WTC11 (cell line): ENCODE results near the gene GNL2. TPM values are rescaled to one million over a fixed set of nuclear protein-coding genes. Genes with fewer than 3 reads are reported as not detected.

Source experiments
- ATAC-seq: fragments of 200-7000 bp; cut with Tn5 transposase; 2 replicates; pipeline ENCODE4 v1.10.0; 2021; ENCODE audit warnings: mild to moderate bottlenecking, moderate library complexity
- CTCF ChIA-PET: fragments of 300-600 bp; sonication (Branson Sonifier 250); formaldehyde crosslinking; loops from one replicate; lab custom pipeline; 2021; ENCODE audit warnings: antibody characterized with exemption; lab: Charles Lee
- POLR2A ChIA-PET: fragments of 350-600 bp; sonication (Branson Sonifier 250); formaldehyde crosslinking; loops from one replicate; lab custom pipeline; 2021; ENCODE audit warnings: antibody characterized with exemption; lab: Charles Lee
- DNase-seq: peaks from one replicate; pipeline ENCODE4 v3.0.0; 2021; ENCODE audit warnings: low spot score
- H3K27ac Mint-ChIP-seq: 2 replicates; pipeline ENCODE4 v1.8.0; 2021; ENCODE audit warnings: mixed read lengths
- H3K27me3 Mint-ChIP-seq: 2 replicates; pipeline ENCODE4 v1.8.0; 2021; ENCODE audit warnings: low read depth, mild to moderate bottlenecking, moderate library complexity, mixed read lengths
- H3K36me3 Mint-ChIP-seq: 2 replicates; pipeline ENCODE4 v1.8.0; 2021; ENCODE audit warnings: mixed read lengths
- H3K4me1 Mint-ChIP-seq: 2 replicates; pipeline ENCODE4 v1.8.0; 2022; ENCODE audit warnings: mixed read lengths
- H3K4me3 Mint-ChIP-seq: 2 replicates; pipeline ENCODE4 v1.8.0; 2021; ENCODE audit warnings: mild to moderate bottlenecking, moderate library complexity, mixed read lengths
- H3K9me3 Mint-ChIP-seq: 2 replicates; pipeline ENCODE4 v1.8.0; 2021; ENCODE audit warnings: mixed read lengths
- CREM ChIP-seq: sonication (generic); formaldehyde crosslinking; IDR thresholded peaks from 2 replicates; pipeline ENCODE4 v1.8.1; 2022; ENCODE audit warnings: mild to moderate bottlenecking, missing genetic modification reagents, moderate library complexity
- ESRRA ChIP-seq: sonication (generic); formaldehyde crosslinking; IDR thresholded peaks from 2 replicates; pipeline ENCODE4 v1.8.1; 2022; ENCODE audit warnings: mild to moderate bottlenecking, missing genetic modification reagents, borderline replicate concordance
- ETV6 ChIP-seq: sonication (generic); formaldehyde crosslinking; IDR thresholded peaks from 2 replicates; pipeline ENCODE4 v1.8.1; 2022; ENCODE audit warnings: mild to moderate bottlenecking, missing genetic modification reagents
- FOXJ3 ChIP-seq: sonication (generic); formaldehyde crosslinking; IDR thresholded peaks from 2 replicates; pipeline ENCODE4 v1.9.0; 2021; ENCODE audit warnings: missing genetic modification reagents, mild to moderate bottlenecking, borderline replicate concordance
- GABPB1 ChIP-seq: sonication (generic); formaldehyde crosslinking; IDR thresholded peaks from 2 replicates; pipeline ENCODE4 v1.8.1; 2023; ENCODE audit warnings: mild to moderate bottlenecking, missing genetic modification reagents
- IRF2 ChIP-seq: sonication (generic); formaldehyde crosslinking; IDR thresholded peaks from 2 replicates; pipeline ENCODE4 v1.8.0; 2022; ENCODE audit warnings: low read depth, missing genetic modification reagents, borderline replicate concordance
- MXD4 ChIP-seq: fragments of 250-450 bp; sonication (Bioruptor Pico); IDR thresholded peaks from 2 replicates; pipeline ENCODE4 v1.8.0; 2021; ENCODE audit warnings: mild to moderate bottlenecking, moderate library complexity, borderline replicate concordance
- NFE2L1 ChIP-seq: sonication (generic); formaldehyde crosslinking; IDR thresholded peaks from 2 replicates; pipeline ENCODE4 v1.8.1; 2023; ENCODE audit warnings: missing genetic modification reagents
- NR1H2 ChIP-seq: sonication (generic); formaldehyde crosslinking; IDR thresholded peaks from 2 replicates; pipeline ENCODE4 v1.9.0; 2021; ENCODE audit warnings: mild to moderate bottlenecking, moderate library complexity, missing genetic modification reagents
- SP1 ChIP-seq: sonication (generic); formaldehyde crosslinking; conservative IDR thresholded peaks from 2 replicates; pipeline ENCODE4 v1.8.1; 2022; ENCODE audit warnings: missing genetic modification reagents
- TP53 ChIP-seq: sonication (generic); formaldehyde crosslinking; IDR thresholded peaks from 2 replicates; pipeline ENCODE4 v1.8.1; 2023; ENCODE audit warnings: mild to moderate bottlenecking, missing genetic modification reagents
- ZNF219 ChIP-seq: sonication (generic); formaldehyde crosslinking; IDR thresholded peaks from 2 replicates; pipeline ENCODE4 v1.8.0; 2023; ENCODE audit warnings: missing genetic modification reagents, mild to moderate bottlenecking, borderline replicate concordance
- ZNF671 ChIP-seq: fragments of 250-450 bp; sonication (Bioruptor Pico); IDR thresholded peaks from 2 replicates; pipeline ENCODE4 v1.8.0; 2021; ENCODE audit warnings: mild to moderate bottlenecking
- total RNA-seq: library from RNA; stranded (reverse); gene quantifications from 3 replicates; pipeline ENCODE4 v1.2.3, GENCODE V29; 2021
- TF ChIP-seq, protein P1 (sequence below): sonication (generic); formaldehyde crosslinking; IDR thresholded peaks from 2 replicates; pipeline ENCODE4 v1.8.0; 2022; ENCODE audit warnings: mild to moderate bottlenecking, missing genetic modification reagents
- TF ChIP-seq, protein P2 (sequence below): fragments of 250-450 bp; sonication (Bioruptor Pico); IDR thresholded peaks from 2 replicates; pipeline ENCODE4 v1.9.0; 2021; ENCODE audit warnings: moderate library complexity, mild to moderate bottlenecking, inconsistent platforms, borderline replicate concordance
- TF ChIP-seq, protein P3 (sequence below): sonication (generic); formaldehyde crosslinking; IDR thresholded peaks from 2 replicates; pipeline ENCODE4 v1.8.1; 2023; ENCODE audit warnings: mild to moderate bottlenecking, missing genetic modification reagents, moderate library complexity
- TF ChIP-seq, protein P4 (sequence below): sonication (generic); formaldehyde crosslinking; IDR thresholded peaks from 2 replicates; pipeline ENCODE4 v1.8.0; 2023; ENCODE audit warnings: missing genetic modification reagents, mild to moderate bottlenecking, borderline replicate concordance
- TF ChIP-seq, protein P5 (sequence below): sonication (generic); formaldehyde crosslinking; conservative IDR thresholded peaks from 2 replicates; pipeline ENCODE4 v1.8.1; 2022; ENCODE audit warnings: mild to moderate bottlenecking, missing genetic modification reagents
- TF ChIP-seq, protein P6 (sequence below): fragments of 250-450 bp; sonication (Bioruptor Pico); conservative IDR thresholded peaks from 2 replicates; pipeline ENCODE4 v1.9.0; 2021; ENCODE audit warnings: mild to moderate bottlenecking
- TF ChIP-seq, protein P7 (sequence below): sonication (generic); formaldehyde crosslinking; IDR thresholded peaks from 2 replicates; pipeline ENCODE4 v1.8.1; 2022; ENCODE audit warnings: mild to moderate bottlenecking, missing genetic modification reagents, moderate library complexity, borderline replicate concordance
- TF ChIP-seq, protein P8 (sequence below): fragments of 250-450 bp; sonication (Bioruptor Pico); IDR thresholded peaks from 2 replicates; pipeline ENCODE4 v1.9.0; 2021; ENCODE audit warnings: mild to moderate bottlenecking
- TF ChIP-seq, protein P9 (sequence below): sonication (generic); formaldehyde crosslinking; IDR thresholded peaks from 2 replicates; pipeline ENCODE4 v1.8.1; 2022; ENCODE audit warnings: low read depth, mild to moderate bottlenecking, moderate library complexity, missing genetic modification reagents, borderline replicate concordance

GNL2 gene
- total RNA-seq, 1 experiment from 2014 or later = 92.8 TPM

DNA sequence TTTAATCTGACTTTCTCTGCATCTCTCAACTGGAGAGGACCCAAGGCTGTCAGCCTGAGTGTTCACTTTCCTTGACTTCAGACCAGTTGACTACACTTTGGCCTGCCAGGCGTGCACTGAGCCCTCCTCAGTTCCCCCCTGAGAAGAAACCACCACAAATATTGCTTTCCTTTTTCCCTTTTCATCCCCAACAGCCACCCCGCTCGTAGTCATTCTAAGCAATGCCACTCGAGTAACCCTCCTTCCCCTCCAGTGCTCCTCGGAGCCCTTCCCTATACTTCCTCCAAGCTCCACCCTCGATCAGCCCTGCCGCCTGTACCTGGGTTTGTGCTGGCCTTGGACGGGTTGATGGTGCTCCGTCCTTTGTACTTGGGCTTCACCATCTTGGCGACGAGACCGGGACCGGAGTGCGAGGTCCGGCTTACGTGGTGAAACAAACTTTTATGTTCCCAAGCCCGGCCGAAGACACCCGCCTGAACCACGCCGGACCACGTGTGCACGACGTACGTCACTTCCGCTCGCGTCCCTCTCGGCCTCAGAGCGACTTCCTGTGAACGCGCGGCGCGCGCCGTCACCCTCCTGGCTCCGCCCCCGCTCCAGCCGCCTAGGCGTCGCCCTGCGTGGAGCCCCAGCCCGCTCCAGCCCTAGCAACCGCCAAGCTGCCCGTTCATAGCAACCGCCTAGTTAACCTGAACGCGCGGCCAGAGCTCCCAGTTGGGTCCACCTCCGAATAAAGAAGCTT lies at the start of gene GNL2 (continued):
- TF ChIP-seq, protein P1, sequence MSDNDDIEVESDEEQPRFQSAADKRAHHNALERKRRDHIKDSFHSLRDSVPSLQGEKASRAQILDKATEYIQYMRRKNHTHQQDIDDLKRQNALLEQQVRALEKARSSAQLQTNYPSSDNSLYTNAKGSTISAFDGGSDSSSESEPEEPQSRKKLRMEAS (CRISPR knock-in tag) = peak; percentile 96
- TF ChIP-seq, protein P2, sequence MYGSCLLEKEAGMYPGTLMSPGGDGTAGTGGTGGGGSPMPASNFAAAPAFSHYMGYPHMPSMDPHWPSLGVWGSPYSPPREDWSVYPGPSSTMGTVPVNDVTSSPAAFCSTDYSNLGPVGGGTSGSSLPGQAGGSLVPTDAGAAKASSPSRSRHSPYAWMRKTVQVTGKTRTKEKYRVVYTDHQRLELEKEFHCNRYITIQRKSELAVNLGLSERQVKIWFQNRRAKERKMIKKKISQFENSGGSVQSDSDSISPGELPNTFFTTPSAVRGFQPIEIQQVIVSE = no peak
- TF ChIP-seq NFE2L1 (CRISPR knock-in tag) (0 out of 2 replicates have a peak, but pooled peaks have one; percentile 20), ETV6 (CRISPR knock-in tag) (peak; percentile 74; the same call in 1 of the 2 replicates), GABPB1 (CRISPR knock-in tag) (peak; percentile 77), ZNF671 (CRISPR knock-in tag) (no peak), FOXJ3 (CRISPR knock-in tag) (no peak), CREM (CRISPR knock-in tag) (peak; percentile 93), SP1 (CRISPR knock-in tag) (peak; percentile 79), IRF2 (no peak), NR1H2 (no peak), ESRRA (no peak), ZNF219 (CRISPR knock-in tag) (no peak)
- TF ChIP-seq, protein P3, sequence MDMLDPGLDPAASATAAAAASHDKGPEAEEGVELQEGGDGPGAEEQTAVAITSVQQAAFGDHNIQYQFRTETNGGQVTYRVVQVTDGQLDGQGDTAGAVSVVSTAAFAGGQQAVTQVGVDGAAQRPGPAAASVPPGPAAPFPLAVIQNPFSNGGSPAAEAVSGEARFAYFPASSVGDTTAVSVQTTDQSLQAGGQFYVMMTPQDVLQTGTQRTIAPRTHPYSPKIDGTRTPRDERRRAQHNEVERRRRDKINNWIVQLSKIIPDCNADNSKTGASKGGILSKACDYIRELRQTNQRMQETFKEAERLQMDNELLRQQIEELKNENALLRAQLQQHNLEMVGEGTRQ = peak; percentile 96

DNA sequence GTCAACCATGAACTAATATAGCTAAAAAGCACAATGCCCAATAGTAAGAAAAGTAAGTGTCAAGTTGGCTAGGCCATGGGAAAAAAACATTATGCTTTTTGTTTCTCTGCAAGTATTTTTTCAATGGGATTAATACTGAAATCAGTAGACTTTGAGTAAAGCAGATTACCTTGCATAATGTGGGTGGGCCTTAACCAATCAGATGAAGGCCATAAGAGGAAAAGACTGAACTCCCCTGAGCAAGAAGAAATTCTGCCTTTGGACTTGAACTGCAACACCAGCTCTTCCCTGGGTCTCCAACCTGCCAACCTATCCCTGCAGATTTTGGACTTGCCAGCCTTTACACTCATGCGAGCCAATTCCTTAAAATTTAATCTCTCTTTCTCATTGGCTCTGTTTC lies 45.3 kb upstream of the GNL2 start:
- DNase-seq (no peak), ATAC-seq (no peak)
- CTCF ChIA-PET = interaction anchor here (1.1 kb wide), 1 partner anchor 37 kb away, joined by 3 read pairs; no protein-coding TSS in a partner anchor
- H3K4me1 Mint-ChIP-seq = no peaks in the 10 kb centered on the region
- H3K9me3 Mint-ChIP-seq = no peaks in the 10 kb centered on the region
- H3K36me3 Mint-ChIP-seq = no peaks in the 10 kb centered on the region
- H3K4me3 Mint-ChIP-seq = no peak overlapping the region
- POLR2A ChIA-PET = no interaction called here
- no peak overlapping the region for H3K27ac Mint-ChIP-seq
- peaks cover 2% of the 10 kb centered on the region for H3K27me3 Mint-ChIP-seq
- TF ChIP-seq, protein P4, sequence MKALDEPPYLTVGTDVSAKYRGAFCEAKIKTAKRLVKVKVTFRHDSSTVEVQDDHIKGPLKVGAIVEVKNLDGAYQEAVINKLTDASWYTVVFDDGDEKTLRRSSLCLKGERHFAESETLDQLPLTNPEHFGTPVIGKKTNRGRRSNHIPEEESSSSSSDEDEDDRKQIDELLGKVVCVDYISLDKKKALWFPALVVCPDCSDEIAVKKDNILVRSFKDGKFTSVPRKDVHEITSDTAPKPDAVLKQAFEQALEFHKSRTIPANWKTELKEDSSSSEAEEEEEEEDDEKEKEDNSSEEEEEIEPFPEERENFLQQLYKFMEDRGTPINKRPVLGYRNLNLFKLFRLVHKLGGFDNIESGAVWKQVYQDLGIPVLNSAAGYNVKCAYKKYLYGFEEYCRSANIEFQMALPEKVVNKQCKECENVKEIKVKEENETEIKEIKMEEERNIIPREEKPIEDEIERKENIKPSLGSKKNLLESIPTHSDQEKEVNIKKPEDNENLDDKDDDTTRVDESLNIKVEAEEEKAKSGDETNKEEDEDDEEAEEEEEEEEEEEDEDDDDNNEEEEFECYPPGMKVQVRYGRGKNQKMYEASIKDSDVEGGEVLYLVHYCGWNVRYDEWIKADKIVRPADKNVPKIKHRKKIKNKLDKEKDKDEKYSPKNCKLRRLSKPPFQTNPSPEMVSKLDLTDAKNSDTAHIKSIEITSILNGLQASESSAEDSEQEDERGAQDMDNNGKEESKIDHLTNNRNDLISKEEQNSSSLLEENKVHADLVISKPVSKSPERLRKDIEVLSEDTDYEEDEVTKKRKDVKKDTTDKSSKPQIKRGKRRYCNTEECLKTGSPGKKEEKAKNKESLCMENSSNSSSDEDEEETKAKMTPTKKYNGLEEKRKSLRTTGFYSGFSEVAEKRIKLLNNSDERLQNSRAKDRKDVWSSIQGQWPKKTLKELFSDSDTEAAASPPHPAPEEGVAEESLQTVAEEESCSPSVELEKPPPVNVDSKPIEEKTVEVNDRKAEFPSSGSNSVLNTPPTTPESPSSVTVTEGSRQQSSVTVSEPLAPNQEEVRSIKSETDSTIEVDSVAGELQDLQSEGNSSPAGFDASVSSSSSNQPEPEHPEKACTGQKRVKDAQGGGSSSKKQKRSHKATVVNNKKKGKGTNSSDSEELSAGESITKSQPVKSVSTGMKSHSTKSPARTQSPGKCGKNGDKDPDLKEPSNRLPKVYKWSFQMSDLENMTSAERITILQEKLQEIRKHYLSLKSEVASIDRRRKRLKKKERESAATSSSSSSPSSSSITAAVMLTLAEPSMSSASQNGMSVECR (CRISPR knock-in tag) = no peak
- TF ChIP-seq MXD4 (no peak), ZNF671 (CRISPR knock-in tag) (no peak), TP53 (no peak)
- TF ChIP-seq, protein P5, sequence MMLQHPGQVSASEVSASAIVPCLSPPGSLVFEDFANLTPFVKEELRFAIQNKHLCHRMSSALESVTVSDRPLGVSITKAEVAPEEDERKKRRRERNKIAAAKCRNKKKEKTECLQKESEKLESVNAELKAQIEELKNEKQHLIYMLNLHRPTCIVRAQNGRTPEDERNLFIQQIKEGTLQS (CRISPR knock-in tag) = no peak
- TF ChIP-seq, protein P6, sequence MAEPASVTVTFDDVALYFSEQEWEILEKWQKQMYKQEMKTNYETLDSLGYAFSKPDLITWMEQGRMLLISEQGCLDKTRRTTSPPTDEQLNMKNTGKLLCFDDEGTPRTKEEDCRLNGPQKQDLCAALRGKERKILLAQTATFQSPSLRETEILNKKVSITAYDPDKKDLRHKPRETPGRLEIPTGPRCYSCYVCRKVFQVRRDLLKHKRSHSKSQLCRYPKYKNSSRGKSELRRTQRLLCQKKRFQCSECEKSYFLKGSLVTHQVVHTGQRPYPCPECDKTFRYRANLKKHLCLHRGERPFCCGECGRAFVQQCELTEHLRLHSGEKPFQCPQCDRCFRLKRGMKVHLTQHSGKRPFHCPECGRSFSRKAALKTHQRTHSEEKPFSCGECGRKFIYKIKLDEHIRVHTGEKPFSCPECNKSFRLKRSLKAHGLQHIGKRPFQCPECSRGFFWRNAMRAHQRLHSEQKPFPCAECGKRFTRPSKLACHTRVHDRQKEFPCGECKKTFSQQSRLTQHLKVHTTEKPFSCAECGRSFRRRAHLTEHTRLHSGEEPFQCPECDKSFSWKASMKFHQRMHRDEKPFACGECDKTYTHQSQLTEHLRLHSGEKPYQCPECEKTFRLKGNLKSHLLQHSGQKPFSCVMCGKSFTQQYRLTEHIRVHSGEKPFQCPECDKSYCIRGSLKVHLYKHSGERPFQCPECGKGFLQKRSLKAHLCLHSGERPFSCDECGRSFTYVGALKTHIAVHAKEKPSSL = no peak
- TF ChIP-seq, protein P7, sequence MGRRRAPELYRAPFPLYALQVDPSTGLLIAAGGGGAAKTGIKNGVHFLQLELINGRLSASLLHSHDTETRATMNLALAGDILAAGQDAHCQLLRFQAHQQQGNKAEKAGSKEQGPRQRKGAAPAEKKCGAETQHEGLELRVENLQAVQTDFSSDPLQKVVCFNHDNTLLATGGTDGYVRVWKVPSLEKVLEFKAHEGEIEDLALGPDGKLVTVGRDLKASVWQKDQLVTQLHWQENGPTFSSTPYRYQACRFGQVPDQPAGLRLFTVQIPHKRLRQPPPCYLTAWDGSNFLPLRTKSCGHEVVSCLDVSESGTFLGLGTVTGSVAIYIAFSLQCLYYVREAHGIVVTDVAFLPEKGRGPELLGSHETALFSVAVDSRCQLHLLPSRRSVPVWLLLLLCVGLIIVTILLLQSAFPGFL (CRISPR knock-in tag) = no peak
- TF ChIP-seq, protein P8, sequence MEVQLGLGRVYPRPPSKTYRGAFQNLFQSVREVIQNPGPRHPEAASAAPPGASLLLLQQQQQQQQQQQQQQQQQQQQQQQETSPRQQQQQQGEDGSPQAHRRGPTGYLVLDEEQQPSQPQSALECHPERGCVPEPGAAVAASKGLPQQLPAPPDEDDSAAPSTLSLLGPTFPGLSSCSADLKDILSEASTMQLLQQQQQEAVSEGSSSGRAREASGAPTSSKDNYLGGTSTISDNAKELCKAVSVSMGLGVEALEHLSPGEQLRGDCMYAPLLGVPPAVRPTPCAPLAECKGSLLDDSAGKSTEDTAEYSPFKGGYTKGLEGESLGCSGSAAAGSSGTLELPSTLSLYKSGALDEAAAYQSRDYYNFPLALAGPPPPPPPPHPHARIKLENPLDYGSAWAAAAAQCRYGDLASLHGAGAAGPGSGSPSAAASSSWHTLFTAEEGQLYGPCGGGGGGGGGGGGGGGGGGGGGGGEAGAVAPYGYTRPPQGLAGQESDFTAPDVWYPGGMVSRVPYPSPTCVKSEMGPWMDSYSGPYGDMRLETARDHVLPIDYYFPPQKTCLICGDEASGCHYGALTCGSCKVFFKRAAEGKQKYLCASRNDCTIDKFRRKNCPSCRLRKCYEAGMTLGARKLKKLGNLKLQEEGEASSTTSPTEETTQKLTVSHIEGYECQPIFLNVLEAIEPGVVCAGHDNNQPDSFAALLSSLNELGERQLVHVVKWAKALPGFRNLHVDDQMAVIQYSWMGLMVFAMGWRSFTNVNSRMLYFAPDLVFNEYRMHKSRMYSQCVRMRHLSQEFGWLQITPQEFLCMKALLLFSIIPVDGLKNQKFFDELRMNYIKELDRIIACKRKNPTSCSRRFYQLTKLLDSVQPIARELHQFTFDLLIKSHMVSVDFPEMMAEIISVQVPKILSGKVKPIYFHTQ = no peak
- TF ChIP-seq, protein P9, sequence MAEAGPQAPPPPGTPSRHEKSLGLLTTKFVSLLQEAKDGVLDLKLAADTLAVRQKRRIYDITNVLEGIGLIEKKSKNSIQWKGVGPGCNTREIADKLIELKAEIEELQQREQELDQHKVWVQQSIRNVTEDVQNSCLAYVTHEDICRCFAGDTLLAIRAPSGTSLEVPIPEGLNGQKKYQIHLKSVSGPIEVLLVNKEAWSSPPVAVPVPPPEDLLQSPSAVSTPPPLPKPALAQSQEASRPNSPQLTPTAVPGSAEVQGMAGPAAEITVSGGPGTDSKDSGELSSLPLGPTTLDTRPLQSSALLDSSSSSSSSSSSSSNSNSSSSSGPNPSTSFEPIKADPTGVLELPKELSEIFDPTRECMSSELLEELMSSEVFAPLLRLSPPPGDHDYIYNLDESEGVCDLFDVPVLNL (CRISPR knock-in tag) = no peak
